GM12875 (cell line): Measurements from ENCODE around the gene PFN3.

Experiments used
- H3K4me3 ChIP-seq: one replicate; pipeline ENCODE4 v1.5.1; 2011; ENCODE audit warnings: low read depth, low read length, control low read depth
- TF ChIP-seq, protein P1 (sequence below): IDR thresholded peaks from 2 replicates; pipeline ENCODE4 v1.5.1; 2011; ENCODE audit warnings: low read depth, mild to moderate bottlenecking, control low read depth, inconsistent platforms, low read length, moderate library complexity, borderline replicate concordance; ENCODE audit not compliant: insufficient read depth

The PFN3 gene

DNA sequence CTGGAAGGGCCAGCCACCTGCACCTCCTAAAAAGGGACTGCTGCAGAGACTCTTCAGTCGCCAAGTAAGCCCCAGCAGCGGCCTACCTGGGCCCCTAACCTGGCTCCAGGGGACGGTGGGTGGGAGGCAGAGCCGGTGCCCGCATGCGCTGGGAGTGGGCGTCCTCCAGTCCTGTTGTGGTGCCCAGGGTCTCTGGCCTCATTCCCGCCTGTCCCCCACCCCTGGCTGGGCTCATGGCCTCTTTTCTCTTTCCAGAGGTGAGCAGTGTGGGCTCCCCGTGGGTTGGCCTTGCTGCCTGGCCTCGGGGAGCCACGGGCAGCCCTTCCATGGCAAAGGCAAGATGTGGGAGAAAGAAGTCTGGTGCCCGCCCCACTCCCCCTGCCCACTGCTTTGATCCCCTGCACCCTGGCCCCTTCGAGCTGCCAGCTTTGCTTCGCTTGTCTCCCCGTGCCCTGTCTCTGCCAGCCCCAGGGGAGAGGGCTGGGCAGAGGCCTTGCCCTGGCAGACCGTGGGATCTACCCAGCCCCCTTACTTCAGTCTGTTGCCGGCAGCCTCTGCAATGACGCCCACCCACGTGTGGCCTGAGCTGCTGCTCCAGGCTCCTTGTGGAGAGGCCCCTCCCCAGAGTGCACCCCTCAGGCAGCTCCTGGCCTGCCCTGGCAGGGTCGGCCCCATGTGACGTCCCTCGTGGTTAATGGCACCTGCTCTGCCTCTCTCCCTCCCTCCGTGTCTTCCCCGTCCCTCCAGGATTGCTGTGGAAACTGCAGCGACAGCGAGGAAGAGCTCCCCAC lies 40.7 kb upstream of the PFN3 start:
- TF ChIP-seq, protein P1, sequence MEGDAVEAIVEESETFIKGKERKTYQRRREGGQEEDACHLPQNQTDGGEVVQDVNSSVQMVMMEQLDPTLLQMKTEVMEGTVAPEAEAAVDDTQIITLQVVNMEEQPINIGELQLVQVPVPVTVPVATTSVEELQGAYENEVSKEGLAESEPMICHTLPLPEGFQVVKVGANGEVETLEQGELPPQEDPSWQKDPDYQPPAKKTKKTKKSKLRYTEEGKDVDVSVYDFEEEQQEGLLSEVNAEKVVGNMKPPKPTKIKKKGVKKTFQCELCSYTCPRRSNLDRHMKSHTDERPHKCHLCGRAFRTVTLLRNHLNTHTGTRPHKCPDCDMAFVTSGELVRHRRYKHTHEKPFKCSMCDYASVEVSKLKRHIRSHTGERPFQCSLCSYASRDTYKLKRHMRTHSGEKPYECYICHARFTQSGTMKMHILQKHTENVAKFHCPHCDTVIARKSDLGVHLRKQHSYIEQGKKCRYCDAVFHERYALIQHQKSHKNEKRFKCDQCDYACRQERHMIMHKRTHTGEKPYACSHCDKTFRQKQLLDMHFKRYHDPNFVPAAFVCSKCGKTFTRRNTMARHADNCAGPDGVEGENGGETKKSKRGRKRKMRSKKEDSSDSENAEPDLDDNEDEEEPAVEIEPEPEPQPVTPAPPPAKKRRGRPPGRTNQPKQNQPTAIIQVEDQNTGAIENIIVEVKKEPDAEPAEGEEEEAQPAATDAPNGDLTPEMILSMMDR = no peak
- no peak overlapping the region for H3K4me3 ChIP-seq

DNA sequence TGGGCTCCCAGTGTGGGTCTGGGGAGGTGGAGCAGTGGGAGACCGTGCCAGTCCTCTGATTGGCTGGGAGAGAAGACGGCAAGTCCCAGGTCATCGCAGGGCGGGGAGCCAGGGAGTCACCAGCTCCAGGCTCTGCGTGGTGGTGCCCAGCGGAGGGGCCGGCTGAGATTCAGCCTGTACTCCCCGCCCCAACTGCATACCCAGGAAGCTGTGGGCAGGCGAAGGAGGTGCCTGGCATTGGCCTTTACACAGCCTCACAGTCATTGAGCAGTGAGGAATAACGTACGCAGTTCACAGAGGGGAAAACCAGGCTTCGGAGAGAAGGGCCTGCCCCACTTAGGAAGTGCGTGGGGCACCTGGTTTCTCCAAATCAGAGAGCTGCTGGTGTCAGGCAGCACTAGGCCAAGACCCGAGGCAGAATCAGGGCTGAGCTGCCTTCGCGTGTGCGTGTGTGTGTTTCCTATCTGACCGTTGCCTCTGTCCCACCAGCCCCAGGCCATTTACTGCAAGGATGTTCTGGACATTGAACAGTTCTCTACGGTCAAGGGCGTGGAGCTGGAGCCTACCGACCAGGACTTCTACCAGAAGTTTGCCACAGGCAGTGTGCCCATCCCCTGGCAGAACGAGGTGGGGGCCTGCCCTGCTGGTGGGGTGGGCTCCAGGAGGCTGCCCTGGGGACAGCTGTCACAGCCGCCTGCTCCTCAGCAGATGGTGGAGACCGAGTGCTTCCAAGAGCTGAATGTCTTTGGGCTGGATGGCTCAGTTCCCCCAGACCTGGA lies 39.9 kb upstream of the PFN3 start:
- TF ChIP-seq, protein P1 = no peak
- no peak overlapping the region for H3K4me3 ChIP-seq

DNA sequence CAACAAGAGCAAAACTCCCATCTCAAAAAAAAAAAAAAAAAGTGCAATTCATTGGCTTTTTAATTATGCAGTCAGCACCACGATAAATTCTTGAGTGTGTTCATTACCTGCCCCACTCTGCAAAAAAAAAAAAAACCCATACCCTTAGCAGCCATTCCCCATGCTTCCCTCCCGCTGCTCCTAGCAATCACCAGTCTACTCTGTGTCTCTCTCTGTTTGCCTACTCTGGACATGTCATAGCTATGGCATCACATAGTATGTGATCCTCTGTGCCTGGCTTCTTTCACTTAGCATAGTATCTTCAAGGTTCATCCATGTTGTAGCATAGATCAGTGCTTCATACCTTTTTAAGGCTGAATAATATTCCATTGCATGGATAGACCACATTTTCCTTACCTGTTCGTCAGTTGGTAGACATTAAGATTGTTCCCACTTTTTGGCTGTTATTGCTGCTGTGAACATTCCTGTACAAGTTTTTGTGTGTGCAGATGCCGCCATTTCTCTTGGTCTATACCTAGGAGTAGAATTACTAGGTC lies 39.1 kb upstream of the PFN3 start:
- TF ChIP-seq, protein P1 = no peak
- H3K4me3 ChIP-seq = no peak overlapping the region

DNA sequence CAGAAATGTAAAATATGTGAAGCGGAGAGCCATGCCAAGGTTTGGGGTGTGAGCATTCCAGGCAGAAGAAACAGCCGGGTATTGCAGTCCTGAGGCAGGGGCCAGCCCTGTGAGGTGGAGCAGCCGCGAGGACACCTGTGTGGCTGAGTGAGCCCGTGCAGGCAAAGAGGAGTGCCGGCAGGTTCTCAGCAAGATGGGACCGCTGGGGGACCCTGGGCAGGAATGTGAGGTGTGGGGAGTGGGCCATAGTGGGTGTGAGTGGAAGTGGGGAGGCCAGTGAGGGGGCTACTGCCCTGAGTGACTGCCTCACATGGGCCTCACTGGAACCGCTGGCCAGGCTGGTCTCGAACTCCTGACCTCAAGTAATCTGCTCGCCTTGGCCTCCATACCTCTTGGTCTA lies 38.0 kb upstream of the PFN3 start:
- TF ChIP-seq, protein P1 = no peak
- no peak overlapping the region for H3K4me3 ChIP-seq

DNA sequence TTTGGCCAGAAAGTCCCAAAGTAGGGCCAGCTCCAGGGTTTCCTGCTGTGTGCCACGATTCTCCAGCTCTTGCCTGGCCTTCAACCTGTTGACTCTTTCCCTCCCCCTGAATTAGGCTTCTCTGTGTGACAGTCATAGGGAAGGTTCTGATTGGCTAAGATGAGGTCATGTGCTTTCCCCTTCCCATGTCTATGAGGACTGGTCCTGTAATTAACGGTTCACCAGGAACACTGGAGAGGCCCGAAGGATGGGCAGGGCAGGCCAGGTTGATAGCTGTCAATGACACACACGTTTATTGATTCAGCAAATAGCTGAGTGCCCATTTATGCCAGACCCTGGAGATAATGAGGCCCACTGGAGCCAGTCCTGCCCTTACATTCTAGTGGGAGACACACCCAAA lies 37.2 kb upstream of the PFN3 start:
- no peak overlapping the region for H3K4me3 ChIP-seq
- TF ChIP-seq, protein P1 = no peak

DNA sequence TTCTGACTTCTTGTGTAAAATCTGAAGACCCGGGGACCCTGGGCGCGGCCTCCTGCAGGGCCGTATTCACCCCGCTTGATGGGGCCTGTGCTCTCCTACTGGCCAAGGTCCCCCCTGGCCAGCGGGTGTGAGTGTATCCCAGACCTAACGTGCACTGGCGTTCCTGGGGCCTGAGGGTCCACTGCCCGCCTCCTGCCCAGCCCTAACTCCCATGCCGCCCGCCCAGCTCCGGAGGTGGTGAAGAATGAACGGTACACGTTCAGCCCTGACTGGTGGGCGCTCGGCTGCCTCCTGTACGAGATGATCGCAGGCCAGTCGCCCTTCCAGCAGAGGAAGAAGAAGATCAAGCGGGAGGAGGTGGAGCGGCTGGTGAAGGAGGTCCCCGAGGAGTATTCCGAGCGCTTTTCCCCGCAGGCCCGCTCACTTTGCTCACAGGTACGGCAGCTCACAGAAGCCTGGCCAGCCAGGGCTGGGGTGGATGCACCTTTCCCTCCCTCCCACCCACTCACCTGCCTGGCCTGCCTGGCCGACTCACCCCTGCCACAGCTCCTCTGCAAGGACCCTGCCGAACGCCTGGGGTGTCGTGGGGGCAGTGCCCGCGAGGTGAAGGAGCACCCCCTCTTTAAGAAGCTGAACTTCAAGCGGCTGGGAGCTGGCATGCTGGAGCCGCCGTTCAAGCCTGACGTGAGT lies 35.5 kb upstream of the PFN3 start:
- TF ChIP-seq, protein P1 = no peak
- H3K4me3 ChIP-seq = no peak overlapping the region
